WTC11 (cell line): Measurements from ENCODE around the gene SLC38A10. TPM values are rescaled to one million over a fixed set of nuclear protein-coding genes. Genes with fewer than 3 reads are reported as not detected.

Source experiments
- ATAC-seq: fragments of 200-7000 bp; cut with Tn5 transposase; 2 replicates; pipeline ENCODE4 v1.10.0; 2021; ENCODE audit warnings: mild to moderate bottlenecking, moderate library complexity
- CTCF ChIA-PET: fragments of 300-600 bp; sonication (Branson Sonifier 250); formaldehyde crosslinking; loops from one replicate; lab custom pipeline; 2021; ENCODE audit warnings: antibody characterized with exemption; lab: Charles Lee
- POLR2A ChIA-PET: fragments of 350-600 bp; sonication (Branson Sonifier 250); formaldehyde crosslinking; loops from one replicate; lab custom pipeline; 2021; ENCODE audit warnings: antibody characterized with exemption; lab: Charles Lee
- DNase-seq: peaks from one replicate; pipeline ENCODE4 v3.0.0; 2021; ENCODE audit warnings: low spot score
- H3K27ac Mint-ChIP-seq: 2 replicates; pipeline ENCODE4 v1.8.0; 2021; ENCODE audit warnings: mixed read lengths
- H3K27me3 Mint-ChIP-seq: 2 replicates; pipeline ENCODE4 v1.8.0; 2021; ENCODE audit warnings: low read depth, mild to moderate bottlenecking, moderate library complexity, mixed read lengths
- H3K36me3 Mint-ChIP-seq: 2 replicates; pipeline ENCODE4 v1.8.0; 2021; ENCODE audit warnings: mixed read lengths
- H3K4me1 Mint-ChIP-seq: 2 replicates; pipeline ENCODE4 v1.8.0; 2022; ENCODE audit warnings: mixed read lengths
- H3K4me3 Mint-ChIP-seq: 2 replicates; pipeline ENCODE4 v1.8.0; 2021; ENCODE audit warnings: mild to moderate bottlenecking, moderate library complexity, mixed read lengths
- H3K9me3 Mint-ChIP-seq: 2 replicates; pipeline ENCODE4 v1.8.0; 2021; ENCODE audit warnings: mixed read lengths
- CREM ChIP-seq: sonication (generic); formaldehyde crosslinking; IDR thresholded peaks from 2 replicates; pipeline ENCODE4 v1.8.1; 2022; ENCODE audit warnings: mild to moderate bottlenecking, missing genetic modification reagents, moderate library complexity
- E2F1 ChIP-seq: sonication (generic); formaldehyde crosslinking; IDR thresholded peaks from 2 replicates; pipeline ENCODE4 v1.8.0; 2022; ENCODE audit warnings: mild to moderate bottlenecking, missing genetic modification reagents
- ELF4 ChIP-seq: sonication (generic); formaldehyde crosslinking; IDR thresholded peaks from 2 replicates; pipeline ENCODE4 v1.8.1; 2022; ENCODE audit warnings: low read depth, mild to moderate bottlenecking, moderate library complexity, missing genetic modification reagents
- EMX1 ChIP-seq: fragments of 250-450 bp; sonication (Bioruptor Pico); IDR thresholded peaks from 2 replicates; pipeline ENCODE4 v1.8.0; 2021; ENCODE audit warnings: mild to moderate bottlenecking
- ETV6 ChIP-seq: sonication (generic); formaldehyde crosslinking; IDR thresholded peaks from 2 replicates; pipeline ENCODE4 v1.8.1; 2022; ENCODE audit warnings: mild to moderate bottlenecking, missing genetic modification reagents
- JAZF1 ChIP-seq: fragments of 250-450 bp; sonication (Bioruptor Pico); IDR thresholded peaks from 2 replicates; pipeline ENCODE4 v1.9.0; 2021; ENCODE audit warnings: moderate library complexity, mild to moderate bottlenecking, inconsistent platforms
- MAX ChIP-seq: sonication (generic); formaldehyde crosslinking; IDR thresholded peaks from 2 replicates; pipeline ENCODE4 v1.8.0; 2022; ENCODE audit warnings: mild to moderate bottlenecking, missing genetic modification reagents
- NFATC4 ChIP-seq: fragments of 250-450 bp; sonication (Bioruptor Pico); IDR thresholded peaks from 2 replicates; pipeline ENCODE4 v1.9.0; 2021; ENCODE audit warnings: mild to moderate bottlenecking
- NFE2L1 ChIP-seq: sonication (generic); formaldehyde crosslinking; IDR thresholded peaks from 2 replicates; pipeline ENCODE4 v1.8.1; 2023; ENCODE audit warnings: missing genetic modification reagents
- NR1H2 ChIP-seq: sonication (generic); formaldehyde crosslinking; IDR thresholded peaks from 2 replicates; pipeline ENCODE4 v1.9.0; 2021; ENCODE audit warnings: mild to moderate bottlenecking, moderate library complexity, missing genetic modification reagents
- NR3C1 ChIP-seq: sonication (generic); formaldehyde crosslinking; conservative IDR thresholded peaks from 2 replicates; pipeline ENCODE4 v1.8.1; 2023; ENCODE audit warnings: low read depth, mild to moderate bottlenecking, missing genetic modification reagents
- OVOL2 ChIP-seq: fragments of 250-450 bp; sonication (Bioruptor Pico); IDR thresholded peaks from 2 replicates; pipeline ENCODE4 v1.9.0; 2021; ENCODE audit warnings: mild to moderate bottlenecking, borderline replicate concordance
- RELA ChIP-seq: sonication (generic); formaldehyde crosslinking; IDR thresholded peaks from 2 replicates; pipeline ENCODE4 v1.8.1; 2022; ENCODE audit warnings: missing genetic modification reagents, mild to moderate bottlenecking, borderline replicate concordance
- SOX15 ChIP-seq: fragments of 250-450 bp; sonication (Bioruptor Pico); IDR thresholded peaks from 2 replicates; pipeline ENCODE4 v1.9.0; 2021; ENCODE audit warnings: mild to moderate bottlenecking
- ZNF317 ChIP-seq: sonication (generic); formaldehyde crosslinking; IDR thresholded peaks from 2 replicates; pipeline ENCODE4 v1.8.1; 2023; ENCODE audit warnings: low read depth, mild to moderate bottlenecking, moderate library complexity, missing genetic modification reagents, borderline replicate concordance
- ZNF423 ChIP-seq: fragments of 250-450 bp; sonication (Bioruptor Pico); IDR thresholded peaks from 2 replicates; pipeline ENCODE4 v2.1.2; 2022; ENCODE audit warnings: mild to moderate bottlenecking, moderate library complexity
- ZNF671 ChIP-seq: fragments of 250-450 bp; sonication (Bioruptor Pico); IDR thresholded peaks from 2 replicates; pipeline ENCODE4 v1.8.0; 2021; ENCODE audit warnings: mild to moderate bottlenecking
- total RNA-seq: library from RNA; stranded (reverse); gene quantifications from 3 replicates; pipeline ENCODE4 v1.2.3, GENCODE V29; 2021
- TF ChIP-seq, protein P1 (sequence below): sonication (generic); formaldehyde crosslinking; conservative IDR thresholded peaks from 2 replicates; pipeline ENCODE4 v1.8.1; 2023; ENCODE audit warnings: mild to moderate bottlenecking, low read depth, missing genetic modification reagents, moderate library complexity
- TF ChIP-seq, protein P2 (sequence below): sonication (generic); formaldehyde crosslinking; IDR thresholded peaks from 2 replicates; pipeline ENCODE4 v1.8.1; 2022; ENCODE audit warnings: low read depth, missing genetic modification reagents, borderline replicate concordance
- TF ChIP-seq, protein P3 (sequence below): sonication (generic); formaldehyde crosslinking; IDR thresholded peaks from 2 replicates; pipeline ENCODE4 v1.8.0; 2023; ENCODE audit warnings: missing genetic modification reagents
- TF ChIP-seq, protein P4 (sequence below): fragments of 200-600 bp; IDR thresholded peaks from 2 replicates; pipeline ENCODE4 v1.8.0; 2022; ENCODE audit warnings: antibody characterized with exemption
- TF ChIP-seq, protein P5 (sequence below): fragments of 250-450 bp; sonication (Bioruptor Pico); conservative IDR thresholded peaks from 2 replicates; pipeline ENCODE4 v1.9.0; 2021; ENCODE audit warnings: mild to moderate bottlenecking
- TF ChIP-seq, protein P6 (sequence below): sonication (generic); formaldehyde crosslinking; IDR thresholded peaks from 2 replicates; pipeline ENCODE4 v1.8.1; 2023; ENCODE audit warnings: mild to moderate bottlenecking, missing genetic modification reagents
- TF ChIP-seq, protein P7 (sequence below): sonication (generic); formaldehyde crosslinking; IDR thresholded peaks from 2 replicates; pipeline ENCODE4 v1.8.1; 2022; ENCODE audit warnings: mild to moderate bottlenecking, missing genetic modification reagents, moderate library complexity, borderline replicate concordance

SLC38A10 gene
- total RNA-seq, 1 experiment from 2014 or later = 47.0 TPM

DNA sequence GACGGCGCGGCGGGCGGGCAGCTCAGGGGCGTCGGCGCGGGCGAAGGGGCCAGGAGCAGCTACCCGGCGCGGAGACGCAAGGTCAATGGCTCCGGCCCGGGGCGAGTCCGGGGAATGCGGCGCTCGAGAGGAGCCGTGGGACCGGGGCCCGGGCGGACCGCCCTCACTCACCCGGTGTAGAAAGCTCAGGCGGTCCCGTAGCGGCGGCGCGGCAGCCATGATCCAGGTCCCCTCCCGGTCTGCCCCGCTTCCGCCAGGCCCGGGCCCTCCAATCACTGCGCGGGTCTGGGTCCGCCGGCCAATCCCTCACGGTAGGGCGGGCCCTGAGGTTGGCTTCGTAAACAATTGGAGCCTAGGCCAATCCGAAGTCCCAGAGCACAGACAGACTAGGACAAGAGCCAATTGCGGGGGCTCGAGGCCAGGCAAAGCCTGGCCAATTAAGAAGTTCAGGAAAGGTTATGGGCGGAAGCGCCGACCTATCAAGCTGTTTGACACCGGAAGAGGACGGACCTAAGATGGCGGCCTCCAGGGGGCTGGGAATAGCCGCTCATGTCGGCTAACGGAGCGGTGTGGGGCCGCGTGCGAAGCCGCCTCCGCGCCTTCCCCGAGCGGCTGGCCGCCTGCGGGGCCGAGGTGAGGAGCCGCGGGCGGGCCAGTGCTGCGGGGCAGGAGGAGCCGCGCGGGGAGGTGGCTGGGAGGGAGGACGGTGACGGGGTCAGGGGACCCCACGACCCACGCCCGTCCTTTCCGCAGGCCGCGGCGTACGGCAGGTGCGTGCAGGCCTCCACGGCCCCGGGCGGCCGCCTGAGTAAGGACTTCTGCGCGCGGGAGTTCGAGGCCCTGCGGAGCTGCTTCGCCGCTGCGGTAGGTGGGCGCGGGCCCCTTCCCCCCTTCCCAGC lies 56.0 kb downstream of the SLC38A10 start, which contains the start of the genes NDUFAF8 and TEPSIN:
TSS of gene NDUFAF8 (plus strand) at position 504 of the 899 bp plus-strand sequence. CDS start at position 550, 46 bp downstream.
TSS of gene TEPSIN (minus strand) at position 241 of the 899 bp plus-strand sequence. CDS start at position 219, 22 bp downstream.
- Mint-ChIP-seq H3K27ac (peak within 1 kb of the TSS; percentile 76), H3K9me3 (no peaks in the 10 kb centered on the region), H3K4me3 (peak within 1 kb of the TSS; percentile 90), H3K4me1 (peaks cover 27% of the 10 kb centered on the region), H3K27me3 (no peaks in the 10 kb centered on the region), H3K36me3 (no peaks in the 10 kb centered on the region)
- ChIA-PET POLR2A (interaction anchor here (0.6 to 1.1 kb wide), 5 partner anchors 16 to 785 kb away, joined by 3 to 9 read pairs (median 3); partner anchors contain the start of genes BAHCC1 and CEP131), CTCF (interaction anchor here (0.6 to 2.1 kb wide), 20 partner anchors 9 to 316 kb away, joined by 3 to 14 read pairs (median 4); partner anchors contain the start of gene CEP131)
- peak; percentile 95 for DNase-seq
- peak; percentile 97 for ATAC-seq
- TF ChIP-seq EMX1 (CRISPR knock-in tag) = no peak
- TF ChIP-seq, protein P1, sequence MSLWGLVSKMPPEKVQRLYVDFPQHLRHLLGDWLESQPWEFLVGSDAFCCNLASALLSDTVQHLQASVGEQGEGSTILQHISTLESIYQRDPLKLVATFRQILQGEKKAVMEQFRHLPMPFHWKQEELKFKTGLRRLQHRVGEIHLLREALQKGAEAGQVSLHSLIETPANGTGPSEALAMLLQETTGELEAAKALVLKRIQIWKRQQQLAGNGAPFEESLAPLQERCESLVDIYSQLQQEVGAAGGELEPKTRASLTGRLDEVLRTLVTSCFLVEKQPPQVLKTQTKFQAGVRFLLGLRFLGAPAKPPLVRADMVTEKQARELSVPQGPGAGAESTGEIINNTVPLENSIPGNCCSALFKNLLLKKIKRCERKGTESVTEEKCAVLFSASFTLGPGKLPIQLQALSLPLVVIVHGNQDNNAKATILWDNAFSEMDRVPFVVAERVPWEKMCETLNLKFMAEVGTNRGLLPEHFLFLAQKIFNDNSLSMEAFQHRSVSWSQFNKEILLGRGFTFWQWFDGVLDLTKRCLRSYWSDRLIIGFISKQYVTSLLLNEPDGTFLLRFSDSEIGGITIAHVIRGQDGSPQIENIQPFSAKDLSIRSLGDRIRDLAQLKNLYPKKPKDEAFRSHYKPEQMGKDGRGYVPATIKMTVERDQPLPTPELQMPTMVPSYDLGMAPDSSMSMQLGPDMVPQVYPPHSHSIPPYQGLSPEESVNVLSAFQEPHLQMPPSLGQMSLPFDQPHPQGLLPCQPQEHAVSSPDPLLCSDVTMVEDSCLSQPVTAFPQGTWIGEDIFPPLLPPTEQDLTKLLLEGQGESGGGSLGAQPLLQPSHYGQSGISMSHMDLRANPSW = no peak
- no peak for TF ChIP-seq CREM (CRISPR knock-in tag)
- TF ChIP-seq RELA (CRISPR knock-in tag) = no peak
- no peak for TF ChIP-seq E2F1 (CRISPR knock-in tag)
- TF ChIP-seq NR1H2 (CRISPR knock-in tag) = no peak
- TF ChIP-seq, protein P2, sequence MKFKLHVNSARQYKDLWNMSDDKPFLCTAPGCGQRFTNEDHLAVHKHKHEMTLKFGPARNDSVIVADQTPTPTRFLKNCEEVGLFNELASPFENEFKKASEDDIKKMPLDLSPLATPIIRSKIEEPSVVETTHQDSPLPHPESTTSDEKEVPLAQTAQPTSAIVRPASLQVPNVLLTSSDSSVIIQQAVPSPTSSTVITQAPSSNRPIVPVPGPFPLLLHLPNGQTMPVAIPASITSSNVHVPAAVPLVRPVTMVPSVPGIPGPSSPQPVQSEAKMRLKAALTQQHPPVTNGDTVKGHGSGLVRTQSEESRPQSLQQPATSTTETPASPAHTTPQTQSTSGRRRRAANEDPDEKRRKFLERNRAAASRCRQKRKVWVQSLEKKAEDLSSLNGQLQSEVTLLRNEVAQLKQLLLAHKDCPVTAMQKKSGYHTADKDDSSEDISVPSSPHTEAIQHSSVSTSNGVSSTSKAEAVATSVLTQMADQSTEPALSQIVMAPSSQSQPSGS (CRISPR knock-in tag) = no peak
- TF ChIP-seq ZNF317 (CRISPR knock-in tag) = no peak
- TF ChIP-seq ZNF423 (CRISPR knock-in tag) = no peak
- peak; percentile 45 for TF ChIP-seq MAX
- TF ChIP-seq, protein P3, sequence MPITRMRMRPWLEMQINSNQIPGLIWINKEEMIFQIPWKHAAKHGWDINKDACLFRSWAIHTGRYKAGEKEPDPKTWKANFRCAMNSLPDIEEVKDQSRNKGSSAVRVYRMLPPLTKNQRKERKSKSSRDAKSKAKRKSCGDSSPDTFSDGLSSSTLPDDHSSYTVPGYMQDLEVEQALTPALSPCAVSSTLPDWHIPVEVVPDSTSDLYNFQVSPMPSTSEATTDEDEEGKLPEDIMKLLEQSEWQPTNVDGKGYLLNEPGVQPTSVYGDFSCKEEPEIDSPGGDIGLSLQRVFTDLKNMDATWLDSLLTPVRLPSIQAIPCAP (CRISPR knock-in tag) = no peak
- TF ChIP-seq ZNF671 (CRISPR knock-in tag) = no peak
- TF ChIP-seq, protein P4, sequence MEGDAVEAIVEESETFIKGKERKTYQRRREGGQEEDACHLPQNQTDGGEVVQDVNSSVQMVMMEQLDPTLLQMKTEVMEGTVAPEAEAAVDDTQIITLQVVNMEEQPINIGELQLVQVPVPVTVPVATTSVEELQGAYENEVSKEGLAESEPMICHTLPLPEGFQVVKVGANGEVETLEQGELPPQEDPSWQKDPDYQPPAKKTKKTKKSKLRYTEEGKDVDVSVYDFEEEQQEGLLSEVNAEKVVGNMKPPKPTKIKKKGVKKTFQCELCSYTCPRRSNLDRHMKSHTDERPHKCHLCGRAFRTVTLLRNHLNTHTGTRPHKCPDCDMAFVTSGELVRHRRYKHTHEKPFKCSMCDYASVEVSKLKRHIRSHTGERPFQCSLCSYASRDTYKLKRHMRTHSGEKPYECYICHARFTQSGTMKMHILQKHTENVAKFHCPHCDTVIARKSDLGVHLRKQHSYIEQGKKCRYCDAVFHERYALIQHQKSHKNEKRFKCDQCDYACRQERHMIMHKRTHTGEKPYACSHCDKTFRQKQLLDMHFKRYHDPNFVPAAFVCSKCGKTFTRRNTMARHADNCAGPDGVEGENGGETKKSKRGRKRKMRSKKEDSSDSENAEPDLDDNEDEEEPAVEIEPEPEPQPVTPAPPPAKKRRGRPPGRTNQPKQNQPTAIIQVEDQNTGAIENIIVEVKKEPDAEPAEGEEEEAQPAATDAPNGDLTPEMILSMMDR = no peak
- TF ChIP-seq, protein P5, sequence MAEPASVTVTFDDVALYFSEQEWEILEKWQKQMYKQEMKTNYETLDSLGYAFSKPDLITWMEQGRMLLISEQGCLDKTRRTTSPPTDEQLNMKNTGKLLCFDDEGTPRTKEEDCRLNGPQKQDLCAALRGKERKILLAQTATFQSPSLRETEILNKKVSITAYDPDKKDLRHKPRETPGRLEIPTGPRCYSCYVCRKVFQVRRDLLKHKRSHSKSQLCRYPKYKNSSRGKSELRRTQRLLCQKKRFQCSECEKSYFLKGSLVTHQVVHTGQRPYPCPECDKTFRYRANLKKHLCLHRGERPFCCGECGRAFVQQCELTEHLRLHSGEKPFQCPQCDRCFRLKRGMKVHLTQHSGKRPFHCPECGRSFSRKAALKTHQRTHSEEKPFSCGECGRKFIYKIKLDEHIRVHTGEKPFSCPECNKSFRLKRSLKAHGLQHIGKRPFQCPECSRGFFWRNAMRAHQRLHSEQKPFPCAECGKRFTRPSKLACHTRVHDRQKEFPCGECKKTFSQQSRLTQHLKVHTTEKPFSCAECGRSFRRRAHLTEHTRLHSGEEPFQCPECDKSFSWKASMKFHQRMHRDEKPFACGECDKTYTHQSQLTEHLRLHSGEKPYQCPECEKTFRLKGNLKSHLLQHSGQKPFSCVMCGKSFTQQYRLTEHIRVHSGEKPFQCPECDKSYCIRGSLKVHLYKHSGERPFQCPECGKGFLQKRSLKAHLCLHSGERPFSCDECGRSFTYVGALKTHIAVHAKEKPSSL (CRISPR knock-in tag) = no peak
- TF ChIP-seq NFE2L1 (CRISPR knock-in tag) = no peak
- TF ChIP-seq NR3C1 (CRISPR knock-in tag) = no peak
- TF ChIP-seq, protein P6, sequence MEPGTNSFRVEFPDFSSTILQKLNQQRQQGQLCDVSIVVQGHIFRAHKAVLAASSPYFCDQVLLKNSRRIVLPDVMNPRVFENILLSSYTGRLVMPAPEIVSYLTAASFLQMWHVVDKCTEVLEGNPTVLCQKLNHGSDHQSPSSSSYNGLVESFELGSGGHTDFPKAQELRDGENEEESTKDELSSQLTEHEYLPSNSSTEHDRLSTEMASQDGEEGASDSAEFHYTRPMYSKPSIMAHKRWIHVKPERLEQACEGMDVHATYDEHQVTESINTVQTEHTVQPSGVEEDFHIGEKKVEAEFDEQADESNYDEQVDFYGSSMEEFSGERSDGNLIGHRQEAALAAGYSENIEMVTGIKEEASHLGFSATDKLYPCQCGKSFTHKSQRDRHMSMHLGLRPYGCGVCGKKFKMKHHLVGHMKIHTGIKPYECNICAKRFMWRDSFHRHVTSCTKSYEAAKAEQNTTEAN = no peak
- 0 out of 2 replicates have a peak, but pooled peaks have one; percentile 54 for TF ChIP-seq ELF4
- TF ChIP-seq JAZF1 (CRISPR knock-in tag) = no peak
- no peak for TF ChIP-seq NFATC4 (CRISPR knock-in tag)
- no peak for TF ChIP-seq ETV6 (CRISPR knock-in tag)
- no peak for TF ChIP-seq OVOL2 (CRISPR knock-in tag)
- TF ChIP-seq, protein P7, sequence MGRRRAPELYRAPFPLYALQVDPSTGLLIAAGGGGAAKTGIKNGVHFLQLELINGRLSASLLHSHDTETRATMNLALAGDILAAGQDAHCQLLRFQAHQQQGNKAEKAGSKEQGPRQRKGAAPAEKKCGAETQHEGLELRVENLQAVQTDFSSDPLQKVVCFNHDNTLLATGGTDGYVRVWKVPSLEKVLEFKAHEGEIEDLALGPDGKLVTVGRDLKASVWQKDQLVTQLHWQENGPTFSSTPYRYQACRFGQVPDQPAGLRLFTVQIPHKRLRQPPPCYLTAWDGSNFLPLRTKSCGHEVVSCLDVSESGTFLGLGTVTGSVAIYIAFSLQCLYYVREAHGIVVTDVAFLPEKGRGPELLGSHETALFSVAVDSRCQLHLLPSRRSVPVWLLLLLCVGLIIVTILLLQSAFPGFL = no peak
- TF ChIP-seq SOX15 = no peak
